ENCODE data around the gene BRAP. TPM values are rescaled to one million over a fixed set of nuclear protein-coding genes. Genes with fewer than 3 reads are reported as not detected.
"Not testable (repeated sequence)": the region's sequence is repeated elsewhere in the genome, so short reads cannot be mapped to it uniquely, and the experiment has no call there.

BRAP gene
- total RNA-seq, 1 donor from 2014 or later: 27.7 TPM

DNA sequence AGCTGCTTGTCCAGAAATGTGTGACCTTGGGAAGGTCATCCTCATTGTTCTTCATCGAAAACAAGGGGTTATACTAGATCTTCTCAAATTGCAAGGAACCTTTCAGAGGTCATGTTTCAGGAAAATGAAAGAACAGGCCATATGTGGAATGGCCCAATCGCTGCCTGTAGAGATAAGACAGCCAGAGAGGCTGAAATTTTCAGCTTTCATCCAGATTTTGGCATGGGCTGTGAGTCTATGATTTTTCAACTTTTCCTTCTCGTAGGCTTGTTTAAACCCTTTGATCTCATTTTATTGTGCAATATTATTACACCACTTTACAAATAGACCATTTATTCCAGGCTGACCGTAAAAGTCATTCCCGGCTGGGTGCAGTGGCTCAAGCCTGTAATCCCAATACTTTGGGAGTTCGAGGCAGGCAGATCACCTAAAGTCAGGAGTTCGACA lies 69.6 kb downstream of the BRAP start:
- DNase-seq (ENCODE audit: low read depth): no peak

- DNase-seq (ENCODE audit: low read depth): no peak
Observed at GRCh38 chr12:111607239-111607638, 78.5 kb downstream of the BRAP start.

DNA sequence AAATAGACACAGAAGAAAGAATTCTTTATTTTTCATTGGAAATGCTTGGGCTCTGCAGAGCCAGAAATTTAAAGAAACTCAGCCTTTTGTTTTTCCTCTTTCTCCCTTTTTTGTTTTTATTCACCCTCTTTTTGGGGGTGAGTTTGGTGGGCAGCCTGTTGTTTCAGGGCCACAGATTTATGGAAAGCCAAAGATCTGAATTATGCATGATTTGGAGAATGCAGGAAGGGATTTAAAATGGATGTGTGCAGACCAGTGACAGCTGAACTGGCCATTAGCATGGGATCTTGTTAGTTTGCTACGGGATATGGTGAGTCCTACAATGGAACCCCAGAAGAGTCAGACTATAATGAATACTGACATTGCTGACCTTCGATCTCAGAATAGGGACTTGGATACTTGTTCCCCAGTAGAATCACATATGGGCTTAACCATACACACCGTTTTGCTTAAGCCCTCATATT lies 79.0 kb downstream of the BRAP start:
- no peak for DNase-seq (ENCODE audit: low read depth)

- no peak for DNase-seq (ENCODE audit: low read depth)
Observed at GRCh38 chr12:111605911-111606766, 79.6 kb downstream of the BRAP start.

- DNase-seq (ENCODE audit: low read depth): not testable (repeated sequence)
Observed at GRCh38 chr12:111602857-111603256, 82.9 kb downstream of the BRAP start.

DNA sequence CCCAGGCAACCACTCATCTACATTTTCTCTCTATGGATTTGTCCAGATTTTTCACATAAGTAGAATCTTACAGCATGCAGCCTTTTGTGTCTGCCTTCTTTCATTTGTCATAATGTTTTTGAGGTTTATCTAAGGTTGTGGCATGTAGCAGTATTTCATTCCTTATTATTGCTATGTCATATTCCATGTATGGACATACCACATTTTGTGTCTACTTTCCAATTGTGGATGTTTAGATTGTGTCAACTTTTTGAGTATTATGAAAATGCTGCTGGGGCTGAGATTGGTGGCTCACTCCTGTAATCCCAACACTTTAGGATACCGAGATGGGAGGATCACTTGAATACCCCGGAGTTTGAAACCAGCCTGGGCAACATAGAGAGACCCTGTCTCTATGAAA lies 83.4 kb downstream of the BRAP start:
- no peak for DNase-seq (ENCODE audit: low read depth)

DNA sequence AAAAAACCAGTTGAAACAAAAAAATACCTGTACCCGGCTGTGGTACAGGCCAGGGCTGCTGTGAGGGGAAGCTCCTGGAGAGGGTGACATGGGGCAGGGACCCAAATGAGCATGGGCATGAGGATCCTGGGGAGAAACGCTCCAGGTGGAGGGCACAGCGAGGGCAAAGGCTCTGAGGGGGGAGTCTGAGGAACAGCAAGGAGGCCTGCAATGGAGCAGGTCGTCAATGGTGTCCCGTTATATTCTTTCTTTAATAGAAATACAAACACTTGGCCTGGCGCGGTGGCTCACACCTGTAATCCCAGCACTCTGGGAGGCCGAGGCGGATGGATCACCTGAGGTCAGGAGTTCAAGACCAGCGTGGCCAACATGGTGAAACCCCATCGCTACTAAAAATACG lies 84.8 kb downstream of the BRAP start:
- DNase-seq (ENCODE audit: low read depth): not testable (repeated sequence)

GRCh38 chr12:111600205-111600642 lies 85.5 kb downstream of the BRAP start:
- DNase-seq (ENCODE audit: low read depth): peak; percentile 68

GRCh38 chr12:111599453-111600204 lies 86.1 kb downstream of the BRAP start:
- peak; percentile 49 for DNase-seq (ENCODE audit: low read depth)

DNA sequence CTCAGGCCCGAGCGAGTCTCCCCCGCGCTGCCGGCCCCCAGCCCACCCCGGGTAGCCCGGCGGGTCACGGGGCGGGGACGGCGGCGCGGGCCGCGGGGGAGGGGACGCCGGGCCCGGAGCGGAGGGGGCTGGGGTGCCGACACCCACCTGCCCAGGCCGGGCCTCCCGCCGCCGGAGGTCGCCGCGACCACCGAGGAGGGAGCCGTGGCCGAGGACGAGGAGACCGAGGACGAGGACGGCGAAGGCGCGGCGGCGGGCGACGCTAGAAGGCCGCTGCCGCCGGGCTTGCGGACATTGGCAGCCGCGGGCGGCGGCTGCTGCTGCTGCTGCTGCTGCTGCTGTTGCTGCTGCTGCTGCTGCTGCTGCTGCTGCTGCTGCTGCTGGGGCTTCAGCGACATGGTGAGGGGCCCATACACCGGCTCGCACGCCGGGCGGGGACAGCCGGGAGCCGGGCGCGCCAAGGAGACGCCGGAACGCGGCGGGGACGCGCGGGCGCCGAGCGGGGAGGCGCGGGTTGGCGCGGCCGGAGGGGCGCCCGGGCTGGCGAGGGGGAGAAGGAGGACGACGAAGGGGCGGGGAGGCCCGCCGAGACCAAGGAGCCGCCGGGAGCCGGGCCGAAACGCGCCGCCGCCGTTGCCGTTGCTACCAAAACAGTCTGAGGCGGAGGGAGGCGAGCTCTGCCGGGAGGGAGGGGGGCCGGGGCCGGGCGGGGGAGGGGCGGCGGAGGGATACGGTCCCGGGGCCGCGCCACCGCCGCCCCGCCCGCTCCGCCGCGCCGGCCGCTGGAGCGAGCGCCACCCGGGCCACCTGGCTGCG lies 86.9 kb downstream of the BRAP start, which contains the start of gene ATXN2:
ATXN2 (minus strand) TSS at position 679 of the 816 bp plus-strand sequence; CDS start at position 398, 281 bp downstream.
- no peak for DNase-seq (ENCODE audit: low read depth)

DNA sequence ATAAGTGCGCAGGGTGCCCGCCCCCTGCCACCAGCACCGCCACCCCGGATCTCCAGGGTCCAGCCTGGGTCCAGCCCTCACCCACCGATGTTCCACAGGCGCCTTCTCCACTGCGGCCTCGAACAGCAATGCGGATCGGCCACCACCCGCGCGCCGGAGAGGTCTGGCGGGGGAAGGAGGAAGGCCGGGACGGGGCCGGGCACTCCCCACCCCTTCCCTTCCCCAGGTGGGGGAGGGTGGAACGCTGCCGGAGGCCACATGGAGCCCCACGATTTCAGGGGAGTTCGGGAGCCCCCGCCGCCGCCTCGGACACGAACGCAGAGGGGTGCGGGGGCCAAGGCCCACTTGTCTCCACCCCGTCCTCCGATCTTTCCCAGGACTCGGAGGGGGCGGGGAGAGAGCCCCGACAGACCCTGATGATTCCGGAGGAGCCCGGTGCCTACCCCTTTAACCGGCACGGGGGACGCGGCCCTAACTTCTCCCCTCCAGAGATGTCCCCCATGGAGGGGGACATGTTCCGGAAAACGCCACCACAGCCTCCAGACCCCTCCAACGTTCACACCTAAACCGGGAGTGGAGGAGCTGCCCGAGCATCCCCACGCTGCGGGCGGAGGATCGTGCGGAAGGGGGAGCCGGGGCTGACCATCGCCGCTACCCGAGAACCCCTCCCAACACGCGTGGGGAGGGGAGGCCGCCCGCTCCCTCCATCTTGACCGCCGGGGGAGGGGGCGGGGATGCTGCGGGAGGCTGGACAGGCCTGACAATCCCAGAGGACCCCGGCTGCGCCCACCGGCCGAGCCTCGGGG lies 87.7 kb downstream of the BRAP start:
- no peak for DNase-seq (ENCODE audit: low read depth)

GRCh38 chr12:111596985-111597830 lies 88.5 kb downstream of the BRAP start:
- peak; percentile 65 for DNase-seq (ENCODE audit: low read depth)

- DNase-seq (ENCODE audit: low read depth): not testable (repeated sequence)
Observed at GRCh38 chr12:111595341-111595835, 90.4 kb downstream of the BRAP start.

Other genes with a start within 250 kb of the BRAP start
- gene ATXN2, start 86.6 kb downstream of the BRAP start, total RNA-seq: 7.8 and 59.4 TPM in 2 replicates
- gene ACAD10, start 97 bp upstream of the BRAP start, total RNA-seq: 8.2 and 24.4 TPM in 2 replicates
- 18.7 and 23.4 TPM in 2 replicates for gene ALDH2, start 81.0 kb upstream of the BRAP start, total RNA-seq
- 42.5 and 46.4 TPM in 2 replicates for gene MAPKAPK5, start 156.3 kb upstream of the BRAP start, total RNA-seq